ENCODE data around the gene DRC7.

The DRC7 gene

GRCh38 chr16:57752203-57752580 is 57.6 kb downstream of the DRC7 start:
- DNase-seq (ENCODE audit: low spot score) = no peak
- TF ChIP-seq CTCF (IDR thresholded peaks at IDR 0.05; ENCODE audit: extremely low read depth, missing control alignments) = no peak

GRCh38 chr16:57752581-57753447 is 58.2 kb downstream of the DRC7 start:
- DNase-seq (ENCODE audit: low spot score) = no peak
- TF ChIP-seq CTCF (IDR thresholded peaks at IDR 0.05; ENCODE audit: extremely low read depth, missing control alignments) = no peak

GRCh38 chr16:57753448-57754353 is 59.1 kb downstream of the DRC7 start:
- TF ChIP-seq CTCF (IDR thresholded peaks at IDR 0.05; ENCODE audit: extremely low read depth, missing control alignments) = no peak
- DNase-seq (ENCODE audit: low spot score) = no peak

DNA sequence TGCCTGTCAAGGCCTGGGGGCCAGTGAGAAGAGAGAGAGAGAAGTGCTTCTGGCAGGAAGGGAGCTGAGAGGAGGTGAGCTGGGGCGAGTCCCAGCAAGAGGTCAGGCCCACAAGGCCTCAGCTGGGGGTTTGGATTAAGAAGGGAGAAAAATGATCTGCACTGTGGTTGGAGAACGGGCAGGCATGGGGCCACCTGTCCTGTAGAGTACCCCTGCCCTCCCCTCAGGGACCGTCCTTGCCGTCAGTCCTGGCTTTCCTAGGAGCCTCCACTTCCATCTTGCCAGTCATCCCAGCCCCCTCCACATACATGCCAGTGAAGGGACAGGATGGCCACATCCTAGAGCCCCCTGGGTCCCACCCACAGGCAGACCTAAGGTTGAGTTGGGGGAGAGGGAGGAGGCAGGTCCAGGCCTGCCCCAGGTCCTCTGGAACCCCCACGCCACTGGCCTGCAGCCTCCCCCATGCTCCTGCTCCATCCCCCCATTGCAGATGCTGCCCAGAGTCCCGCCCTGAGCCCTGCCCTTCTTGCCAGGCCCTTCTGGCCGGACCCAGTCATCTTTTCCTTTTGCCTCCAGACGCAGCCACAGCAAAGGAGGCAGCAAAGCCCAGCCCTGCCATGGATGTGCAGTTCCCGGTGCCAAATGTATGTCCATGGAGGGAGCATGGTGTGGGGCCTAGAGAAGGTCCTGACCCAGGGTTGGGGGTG is 59.9 kb downstream of the DRC7 start:
- no peak for DNase-seq (ENCODE audit: low spot score)
- TF ChIP-seq CTCF (IDR thresholded peaks at IDR 0.05; ENCODE audit: extremely low read depth, missing control alignments) = no peak

- TF ChIP-seq CTCF (IDR thresholded peaks at IDR 0.05; ENCODE audit: extremely low read depth, missing control alignments) = no peak
- DNase-seq (ENCODE audit: low spot score) = no peak
Observed at GRCh38 chr16:57755061-57755684, 60.6 kb downstream of the DRC7 start.

DNA sequence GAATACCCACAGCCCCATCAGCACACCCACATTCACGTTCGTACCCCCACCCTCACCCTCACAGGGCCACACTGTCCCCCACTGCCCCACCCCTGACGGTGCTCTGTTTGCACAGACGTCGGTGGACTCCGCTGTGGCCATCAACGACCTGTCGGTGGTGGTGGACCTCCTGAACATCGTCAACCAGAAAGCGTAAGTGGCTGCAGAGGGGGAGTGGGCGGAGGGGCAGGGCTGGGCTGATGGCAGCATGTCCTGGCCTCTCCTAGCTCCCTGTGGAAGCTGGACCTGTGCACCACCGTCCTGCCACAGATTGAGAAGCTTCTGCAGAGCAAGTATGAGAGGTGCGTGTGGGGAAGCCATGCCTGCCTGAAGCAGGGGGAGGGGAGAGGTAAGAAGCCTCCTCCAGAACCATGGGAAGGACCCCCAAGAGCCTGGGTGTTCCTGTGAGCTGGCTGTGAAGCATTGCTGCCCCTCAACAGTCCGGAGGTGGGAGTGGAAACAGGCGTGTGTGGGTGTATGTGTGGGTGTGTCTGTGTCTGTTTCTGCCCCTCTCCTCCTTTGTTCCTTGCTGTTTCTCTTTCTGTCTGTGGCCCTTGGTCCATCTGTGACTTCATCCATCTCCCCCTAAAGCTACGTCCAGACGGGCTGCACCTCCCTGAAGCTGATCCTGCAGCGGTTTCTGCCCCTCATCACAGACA is 61.3 kb downstream of the DRC7 start:
- no peak for DNase-seq (ENCODE audit: low spot score)
- no peak for TF ChIP-seq CTCF (IDR thresholded peaks at IDR 0.05; ENCODE audit: extremely low read depth, missing control alignments)
